Measurements from ENCODE around the gene GPR149. TPM values are rescaled to one million over a fixed set of nuclear protein-coding genes. Genes with fewer than 3 reads are reported as not detected.

Gene GPR149
- total and polyA plus RNA-seq, 8 donors, result 0.12 to 0.16 (median 0.15) TPM; not detected in 5

- Histone ChIP-seq H3K4me3 (no peak overlapping the region), H3K27ac (no peak overlapping the region), H3K27me3 (no peaks in the 10 kb centered on the region), H3K36me3 (peaks cover 0 to 70% (median 12%) of the 10 kb centered on the region in 3 donors), H3K4me1 (no peaks in the 10 kb centered on the region), H3K9me3 (no peaks in the 10 kb centered on the region)
- ATAC-seq, result no peak
- FAIRE-seq, result no peak
- no peak for DNase-seq
- intact Hi-C loops (cut with DNase I), result no loop called here
- no peak for TF ChIP-seq CTCF (IDR thresholded peaks at IDR 0.05)
Observed at GRCh38 chr3:154304116-154304786, 125.7 kb downstream of the GPR149 start.

GRCh38 chr3:154301561-154301960, 128.4 kb downstream of the GPR149 start:
- Histone ChIP-seq H3K9me3 (no peaks in the 10 kb centered on the region), H3K4me1 (no peaks in the 10 kb centered on the region), H3K36me3 (peaks cover 0 to 68% (median 17%) of the 10 kb centered on the region in 3 donors), H3K4me3 (no peak overlapping the region), H3K27me3 (no peaks in the 10 kb centered on the region), H3K27ac (no peak overlapping the region)
- DNase-seq, result no peak
- FAIRE-seq, result no peak
- WGBS, 2 donors, result 89 to 91% methylated on average over 3 of the region's 3 CpGs
- no peak for TF ChIP-seq CTCF (IDR thresholded peaks at IDR 0.05)
- intact Hi-C loops (cut with DNase I), result no loop called here
- no peak for ATAC-seq

- no peak for DNase-seq
- Histone ChIP-seq H3K27me3 (no peaks in the 10 kb centered on the region), H3K4me3 (no peak overlapping the region), H3K36me3 (peaks cover 6 to 44% (median 9%) of the 10 kb centered on the region in 3 donors), H3K4me1 (no peaks in the 10 kb centered on the region), H3K9me3 (no peaks in the 10 kb centered on the region), H3K27ac (no peak overlapping the region)
- 70 to 76% methylated on average over 2 of the region's 2 CpGs for whole genome bisulfite sequencing, 2 donors
- no peak for ATAC-seq
- intact Hi-C loops (cut with DNase I), result no loop called here
- no peak for TF ChIP-seq CTCF (IDR thresholded peaks at IDR 0.05)
- FAIRE-seq, result no peak
Observed at GRCh38 chr3:154294016-154294415, 136.0 kb downstream of the GPR149 start.

- H3K4me1 ChIP-seq, result no peaks in the 10 kb centered on the region
- 97 to 99% methylated on average over 5 of the region's 5 CpGs for WGBS, 2 donors
- peaks cover 4 to 45% (median 6%) of the 10 kb centered on the region in 3 donors for H3K36me3 ChIP-seq
Observed at GRCh38 chr3:154290187-154290586, 139.8 kb downstream of the GPR149 start.

More at GRCh38 chr3:154290187-154290586, 139.8 kb downstream of the GPR149 start:
- Histone ChIP-seq H3K27ac (no peak overlapping the region), H3K4me3 (no peak overlapping the region), H3K9me3 (no peaks in the 10 kb centered on the region), H3K27me3 (no peaks in the 10 kb centered on the region)
- ATAC-seq (no peak), DNase-seq (no peak), FAIRE-seq (no peak)
- TF ChIP-seq CTCF (IDR thresholded peaks at IDR 0.05), result no peak
- intact Hi-C loops (cut with DNase I), result no loop called here

Other genes with a start within 250 kb of the GPR149 start
- 10 to 100 TPM; 19.9 to 33.9 (median 24.7) TPM for gene DHX36, start 105.7 kb downstream of the GPR149 start, total RNA-seq
- 10 to 100 TPM; 15.8 to 29.4 TPM for gene DHX36, start 105.7 kb downstream of the GPR149 start, polyA plus RNA-seq